Lower leg skin (tissue), 3 donors: Measurements from ENCODE around the gene COL6A2.

ENCODE experiments used
- POLR2A ChIP-seq, 2 donors: fragments of 450-650 bp; IDR thresholded peaks; one replicate each; pipeline ENCODE4 v1.6.1; 2016 to 2017; ENCODE audit warnings: antibody characterized with exemption in 2 of 2, mild to moderate bottlenecking in 1 of 2, moderate library complexity in 1 of 2
- TF ChIP-seq, protein P1 (sequence below), 3 donors: fragments of 450-650 bp; IDR thresholded peaks; one replicate each; pipeline ENCODE4 v1.5.1; 2016; ENCODE audit warnings: antibody characterized with exemption in 3 of 3, mild to moderate bottlenecking in 3 of 3, moderate library complexity in 2 of 3

DNA sequence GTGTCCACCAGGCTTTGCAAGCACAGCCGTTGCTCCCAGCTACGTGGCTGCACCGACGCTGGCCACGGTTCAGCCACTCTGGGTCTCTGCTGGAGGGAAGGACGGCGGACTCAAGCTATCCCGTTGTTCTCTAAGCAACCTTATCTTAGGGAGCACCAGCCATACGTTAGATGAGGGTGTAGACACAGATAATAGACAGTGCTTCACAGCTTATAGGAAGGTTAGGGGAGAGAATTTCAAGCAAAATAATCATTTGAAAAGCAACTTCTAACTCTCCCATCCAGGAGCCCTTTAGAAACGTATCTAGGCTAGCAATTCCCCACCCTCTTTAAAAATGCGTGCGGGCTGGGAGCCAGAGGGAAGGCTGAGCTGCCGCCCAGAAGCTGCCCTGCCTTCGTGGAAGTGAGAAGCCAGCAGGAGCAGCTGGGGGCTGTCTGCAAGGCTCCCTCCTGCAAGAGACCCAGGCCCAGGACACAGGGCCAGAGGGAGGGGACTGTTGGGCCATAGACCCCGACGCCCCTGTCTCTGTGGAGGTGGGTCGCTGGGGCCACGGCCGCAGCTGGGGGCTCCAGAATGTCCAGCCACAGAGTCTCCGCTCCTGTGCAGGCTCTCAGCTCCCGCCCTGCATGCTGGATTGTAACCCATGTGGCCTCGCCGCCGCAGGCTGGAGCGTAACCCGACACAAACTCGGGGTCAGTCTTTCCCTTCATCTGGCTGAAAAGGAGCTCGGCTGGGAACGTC is 31.2 kb upstream of the COL6A2 start:
- TF ChIP-seq, protein P1, sequence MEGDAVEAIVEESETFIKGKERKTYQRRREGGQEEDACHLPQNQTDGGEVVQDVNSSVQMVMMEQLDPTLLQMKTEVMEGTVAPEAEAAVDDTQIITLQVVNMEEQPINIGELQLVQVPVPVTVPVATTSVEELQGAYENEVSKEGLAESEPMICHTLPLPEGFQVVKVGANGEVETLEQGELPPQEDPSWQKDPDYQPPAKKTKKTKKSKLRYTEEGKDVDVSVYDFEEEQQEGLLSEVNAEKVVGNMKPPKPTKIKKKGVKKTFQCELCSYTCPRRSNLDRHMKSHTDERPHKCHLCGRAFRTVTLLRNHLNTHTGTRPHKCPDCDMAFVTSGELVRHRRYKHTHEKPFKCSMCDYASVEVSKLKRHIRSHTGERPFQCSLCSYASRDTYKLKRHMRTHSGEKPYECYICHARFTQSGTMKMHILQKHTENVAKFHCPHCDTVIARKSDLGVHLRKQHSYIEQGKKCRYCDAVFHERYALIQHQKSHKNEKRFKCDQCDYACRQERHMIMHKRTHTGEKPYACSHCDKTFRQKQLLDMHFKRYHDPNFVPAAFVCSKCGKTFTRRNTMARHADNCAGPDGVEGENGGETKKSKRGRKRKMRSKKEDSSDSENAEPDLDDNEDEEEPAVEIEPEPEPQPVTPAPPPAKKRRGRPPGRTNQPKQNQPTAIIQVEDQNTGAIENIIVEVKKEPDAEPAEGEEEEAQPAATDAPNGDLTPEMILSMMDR (IDR thresholded peaks at IDR 0.05), result no peak
- no peak for TF ChIP-seq POLR2A (IDR thresholded peaks at IDR 0.05)
